ENCODE data around the gene ENO2. TPM values are rescaled to one million over a fixed set of nuclear protein-coding genes. Genes with fewer than 3 reads are reported as not detected.

The ENO2 gene
- total RNA-seq, 2 donors from 2014 or later = 80.2 to 80.7 TPM

DNA sequence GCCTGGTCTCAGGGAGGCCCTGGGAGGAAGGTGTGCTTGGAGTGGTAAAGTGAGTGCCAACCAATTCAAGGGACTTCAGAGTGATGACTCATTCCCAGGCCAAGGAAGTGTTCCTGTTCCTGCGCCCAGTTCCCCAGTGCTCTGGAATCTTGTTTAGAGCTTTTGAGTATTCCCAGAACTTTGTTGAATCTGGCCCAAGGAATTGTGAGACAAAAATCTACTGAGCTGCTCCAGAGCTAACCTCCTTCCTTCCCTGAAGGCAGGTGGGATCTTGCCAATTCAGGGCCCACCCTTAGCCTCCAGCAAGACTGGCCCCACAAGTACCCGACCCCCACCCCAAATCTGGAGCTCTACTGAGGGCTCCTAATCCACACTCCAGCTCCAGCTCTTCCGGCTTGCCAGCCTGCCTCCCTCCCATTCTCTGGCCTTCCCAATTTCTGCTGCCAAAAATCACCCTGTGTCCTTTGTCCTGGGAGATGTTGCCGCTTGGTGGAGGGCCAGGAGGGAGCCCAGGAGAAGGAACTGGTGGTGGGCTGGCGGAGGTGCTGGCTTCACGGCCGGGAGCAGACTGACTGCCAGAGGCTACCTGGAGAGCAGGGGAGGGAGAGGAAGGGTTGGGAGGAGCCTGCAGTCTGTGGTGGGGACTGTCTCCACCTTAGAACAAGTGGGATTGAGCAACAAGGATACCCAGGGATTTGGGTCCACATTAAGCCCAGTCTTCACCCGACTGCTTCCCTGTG, 11.3 kb downstream of the ENO2 start:
- Mint-ChIP-seq H3K36me3 (ENCODE audit: low read depth) (no peaks in the 10 kb centered on the region), H3K27ac (peak overlapping the region; percentile 82), H3K27me3 (no peaks in the 10 kb centered on the region), H3K4me3 (no peak overlapping the region), H3K4me1 (peaks cover 40% of the 10 kb centered on the region)
- H3K9me3 ChIP-seq (ENCODE audit: control insufficient read depth, low read length, poor library complexity, severe bottlenecking) = no peaks in the 10 kb centered on the region
- DNase-seq (no peak), ATAC-seq (no peak)

DNA sequence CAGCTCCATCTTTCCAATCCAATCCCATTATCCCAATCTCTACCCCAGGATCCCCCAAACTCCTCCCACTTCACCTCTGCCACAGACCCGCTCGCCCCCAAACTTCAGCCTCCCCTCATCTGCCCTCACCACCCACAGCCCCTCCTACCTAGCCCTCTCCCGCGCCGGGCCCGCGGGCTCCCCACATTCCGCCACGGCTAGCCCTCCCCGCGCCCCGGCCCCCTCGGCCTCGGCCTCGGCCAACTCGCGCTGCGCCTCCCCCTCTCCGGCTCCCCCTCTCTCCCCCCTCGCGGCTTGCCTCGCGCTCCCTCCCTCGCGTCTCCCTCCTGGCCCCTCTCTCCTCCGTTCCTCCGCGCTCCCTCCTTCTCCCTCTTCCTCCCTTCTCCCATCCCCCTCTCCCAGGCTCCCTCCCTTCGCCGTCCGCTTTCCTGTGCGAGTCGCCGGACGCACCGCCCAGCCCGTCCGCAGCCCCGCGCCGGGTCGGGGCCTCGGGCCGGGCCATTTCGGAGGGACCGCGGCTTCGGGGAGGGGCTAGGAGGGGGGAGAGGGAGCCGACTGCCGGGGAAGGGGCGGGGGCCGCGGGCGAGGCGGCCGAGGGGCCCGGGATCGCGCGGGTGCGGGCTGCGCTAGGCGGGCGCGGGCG, 13.1 kb downstream of the ENO2 start, which contains the start of gene ATN1:
ATN1 (plus strand) TSS at position 581 of the 643 bp plus-strand sequence. CDS start 6,043 bp downstream, outside the sequence.
- Mint-ChIP-seq H3K27ac (peak within 1 kb of the TSS; percentile 97), H3K27me3 (no peaks in the 10 kb centered on the region), H3K4me3 (peak within 1 kb of the TSS; percentile 98), H3K36me3 (ENCODE audit: low read depth) (no peaks in the 10 kb centered on the region), H3K4me1 (peaks cover 48% of the 10 kb centered on the region)
- peak; percentile 30 for ATAC-seq
- H3K9me3 ChIP-seq (ENCODE audit: control insufficient read depth, low read length, poor library complexity, severe bottlenecking) = no peaks in the 10 kb centered on the region
- DNase-seq = peak in 2 of 3 donors; percentile 25 to 36

DNA sequence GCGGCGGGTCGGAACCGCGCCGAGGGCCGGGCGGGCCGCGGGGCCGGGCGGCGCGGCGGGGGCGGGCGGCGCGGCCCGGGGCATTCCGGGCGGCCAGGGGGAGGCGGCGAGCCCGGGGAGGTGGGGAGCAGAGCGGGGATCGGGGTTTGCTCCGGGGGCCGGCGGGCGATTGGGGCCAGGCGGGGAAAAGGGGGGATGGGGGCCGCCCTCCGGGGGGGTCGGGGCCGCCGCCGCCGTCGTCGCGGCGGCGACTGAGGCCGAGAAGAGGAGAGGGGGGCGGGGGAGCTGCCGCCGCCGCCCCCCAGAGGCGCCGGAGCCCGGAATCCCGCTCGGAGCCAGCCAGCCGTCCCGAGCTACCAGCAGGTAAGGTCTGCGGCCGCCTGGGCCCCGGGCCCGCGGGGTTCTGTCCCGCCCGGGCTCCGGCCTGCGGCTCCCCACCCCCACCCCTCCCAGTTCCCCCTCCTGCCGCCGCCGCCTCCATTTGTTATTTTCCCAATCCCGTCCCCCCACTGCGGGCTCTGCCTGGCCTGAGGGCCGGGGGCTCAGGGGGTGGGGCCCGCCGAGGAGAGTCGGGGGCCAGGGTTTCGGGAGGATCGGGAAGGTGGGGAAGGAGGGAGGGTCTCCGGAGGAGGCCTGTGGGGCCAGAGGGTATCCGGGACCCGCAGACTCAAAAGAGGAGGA, 13.8 kb downstream of the ENO2 start:
- ATAC-seq (peak; percentile 33), DNase-seq (peak in 2 of 3 donors; percentile 40 to 42)
- Mint-ChIP-seq H3K36me3 (ENCODE audit: low read depth) (no peaks in the 10 kb centered on the region), H3K4me1 (peaks cover 48% of the 10 kb centered on the region), H3K27ac (peak overlapping the region; percentile 93), H3K27me3 (no peaks in the 10 kb centered on the region), H3K4me3 (peak overlapping the region; percentile 94)
- H3K9me3 ChIP-seq (ENCODE audit: control insufficient read depth, low read length, poor library complexity, severe bottlenecking) = no peaks in the 10 kb centered on the region

DNA sequence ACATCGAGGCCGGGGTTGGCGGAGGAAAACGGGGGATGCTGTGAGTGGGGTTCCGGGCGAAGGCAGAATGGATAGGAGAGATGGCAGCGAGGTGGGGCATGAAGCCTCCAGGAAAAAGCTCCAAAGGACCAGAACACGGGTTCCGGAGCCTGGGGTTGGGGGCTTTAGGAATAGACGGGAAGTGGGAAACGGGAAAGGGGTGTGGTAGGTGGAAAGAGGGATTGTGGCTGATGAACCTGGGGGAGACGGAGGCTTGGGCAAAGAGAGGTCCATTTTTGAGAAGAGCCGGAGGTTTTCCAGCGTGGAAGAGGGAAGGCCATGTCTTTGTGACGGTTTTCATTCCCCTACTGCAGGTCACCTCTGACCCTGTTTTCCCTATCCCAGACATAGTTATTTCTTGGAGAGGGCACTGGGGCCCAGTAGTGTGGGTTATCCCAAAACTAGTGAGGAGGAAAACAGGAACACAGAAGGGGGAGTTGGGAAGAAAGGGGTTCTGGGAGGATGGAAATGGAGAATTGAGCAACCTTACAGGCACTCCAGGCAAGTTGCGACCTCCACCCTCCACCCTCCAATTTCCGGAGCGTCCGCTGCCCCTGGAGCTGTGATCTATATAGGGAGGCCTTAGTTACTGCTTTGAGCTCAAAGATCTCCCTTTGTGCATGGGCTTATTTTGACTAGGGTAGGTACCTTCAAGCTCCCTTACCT, 14.5 kb downstream of the ENO2 start:
- Mint-ChIP-seq H3K27me3 (no peaks in the 10 kb centered on the region), H3K36me3 (ENCODE audit: low read depth) (no peaks in the 10 kb centered on the region), H3K4me1 (peaks cover 48% of the 10 kb centered on the region), H3K4me3 (peak overlapping the region; percentile 94), H3K27ac (peak overlapping the region; percentile 93)
- peak; percentile 29 for ATAC-seq
- no peaks in the 10 kb centered on the region for H3K9me3 ChIP-seq (ENCODE audit: control insufficient read depth, low read length, poor library complexity, severe bottlenecking)
- no peak for DNase-seq

DNA sequence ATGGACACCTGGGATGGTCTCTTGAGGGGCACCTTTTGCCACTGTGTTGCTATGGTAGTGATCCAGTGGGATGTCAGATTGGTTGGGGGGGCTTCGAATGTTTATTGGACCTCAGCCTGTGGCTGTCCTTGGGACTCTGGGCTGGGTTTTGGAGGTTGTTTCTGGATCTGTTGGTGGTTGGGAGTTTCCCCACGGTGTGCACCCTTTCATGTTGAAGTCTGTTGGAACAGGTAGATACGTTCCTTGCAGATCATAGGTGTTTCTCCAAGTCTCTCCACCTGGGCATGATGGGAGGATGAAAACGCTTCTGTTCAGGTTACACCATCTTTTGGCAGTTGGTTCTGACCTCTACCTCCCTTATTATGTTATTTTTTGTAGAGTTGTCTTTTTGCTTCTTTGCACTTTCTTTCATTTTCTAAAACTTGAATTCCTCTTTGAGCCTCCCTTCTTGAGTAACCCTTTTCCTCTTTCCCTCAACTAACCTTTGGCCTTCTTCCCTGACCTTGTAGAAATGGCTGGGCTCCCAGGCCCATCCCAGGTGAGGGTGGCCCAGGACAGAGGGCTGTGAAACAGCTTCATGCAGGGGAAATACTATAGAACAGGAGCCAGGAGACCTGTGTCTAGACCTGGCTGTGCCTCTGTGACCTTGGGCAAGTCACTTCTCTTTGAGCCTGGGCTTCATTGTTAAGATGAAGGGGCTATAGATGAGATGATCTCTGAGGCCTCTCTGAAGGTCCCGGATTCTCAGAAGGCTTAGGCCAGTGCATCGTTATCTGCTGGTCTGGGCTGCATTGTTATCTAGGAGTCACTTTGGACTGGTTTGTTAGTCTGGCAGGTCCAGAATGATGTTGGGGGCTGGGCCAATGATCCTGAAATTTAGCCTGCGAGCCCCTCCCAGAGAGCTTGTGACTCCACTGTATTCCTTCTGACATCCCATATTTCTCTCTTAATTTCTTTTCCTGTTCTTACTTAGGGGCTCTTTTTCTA, 15.4 kb downstream of the ENO2 start:
- H3K27ac Mint-ChIP-seq = peak overlapping the region; percentile 93
- no peaks in the 10 kb centered on the region for H3K36me3 Mint-ChIP-seq (ENCODE audit: low read depth)
- peaks cover 46% of the 10 kb centered on the region for H3K4me1 Mint-ChIP-seq
- peak; percentile 39 for ATAC-seq
- no peaks in the 10 kb centered on the region for H3K27me3 Mint-ChIP-seq
- no peak for DNase-seq
- no peaks in the 10 kb centered on the region for H3K9me3 ChIP-seq (ENCODE audit: control insufficient read depth, low read length, poor library complexity, severe bottlenecking)
- H3K4me3 Mint-ChIP-seq = peak overlapping the region; percentile 94

DNA sequence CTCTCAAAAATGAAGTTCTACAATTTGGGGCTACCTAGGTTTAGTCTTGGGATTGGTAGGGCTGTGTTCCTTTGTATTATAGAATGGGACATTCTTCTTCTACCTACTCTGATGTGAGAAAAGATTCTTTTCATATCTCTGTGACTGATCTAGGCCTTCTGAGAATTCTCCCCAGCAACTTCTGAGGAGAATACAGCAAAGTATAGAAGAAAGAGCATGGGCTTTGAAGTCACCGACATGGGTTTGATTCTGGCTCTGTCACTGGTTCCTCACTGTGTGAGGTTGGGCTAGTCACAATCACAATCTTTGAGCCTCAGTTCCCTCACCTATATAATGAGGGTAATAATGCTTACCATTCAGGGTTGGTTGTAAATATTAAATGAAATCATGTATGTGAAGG, 18.4 kb downstream of the ENO2 start:
- H3K4me3 Mint-ChIP-seq = no peak overlapping the region
- H3K4me1 Mint-ChIP-seq = peaks cover 44% of the 10 kb centered on the region
- H3K27me3 Mint-ChIP-seq = no peaks in the 10 kb centered on the region
- H3K36me3 Mint-ChIP-seq (ENCODE audit: low read depth) = no peaks in the 10 kb centered on the region
- peak overlapping the region; percentile 81 for H3K27ac Mint-ChIP-seq
- DNase-seq (no peak), ATAC-seq (no peak)
- H3K9me3 ChIP-seq (ENCODE audit: control insufficient read depth, low read length, poor library complexity, severe bottlenecking) = no peaks in the 10 kb centered on the region

DNA sequence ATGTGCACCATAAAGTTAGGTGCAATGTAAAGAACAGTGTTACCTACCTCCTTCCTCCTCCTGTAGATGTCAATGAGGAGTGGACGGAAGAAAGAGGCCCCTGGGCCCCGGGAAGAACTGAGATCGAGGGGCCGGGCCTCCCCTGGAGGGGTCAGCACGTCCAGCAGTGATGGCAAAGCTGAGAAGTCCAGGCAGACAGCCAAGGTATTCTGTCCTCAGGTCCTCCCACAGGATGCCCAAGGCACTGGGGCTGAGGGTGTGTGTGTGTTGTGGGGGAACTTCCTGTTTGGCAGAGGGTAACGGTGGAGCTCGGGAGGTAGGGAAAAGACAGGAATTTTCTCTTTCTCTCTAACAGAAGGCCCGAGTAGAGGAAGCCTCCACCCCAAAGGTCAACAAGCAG, 19.7 kb downstream of the ENO2 start:
- Mint-ChIP-seq H3K27ac (peak overlapping the region; percentile 83), H3K4me3 (peak overlapping the region; percentile 31), H3K4me1 (peaks cover 42% of the 10 kb centered on the region), H3K36me3 (ENCODE audit: low read depth) (no peaks in the 10 kb centered on the region), H3K27me3 (no peaks in the 10 kb centered on the region)
- H3K9me3 ChIP-seq (ENCODE audit: control insufficient read depth, low read length, poor library complexity, severe bottlenecking) = no peaks in the 10 kb centered on the region
- DNase-seq = no peak
- ATAC-seq = no peak

DNA sequence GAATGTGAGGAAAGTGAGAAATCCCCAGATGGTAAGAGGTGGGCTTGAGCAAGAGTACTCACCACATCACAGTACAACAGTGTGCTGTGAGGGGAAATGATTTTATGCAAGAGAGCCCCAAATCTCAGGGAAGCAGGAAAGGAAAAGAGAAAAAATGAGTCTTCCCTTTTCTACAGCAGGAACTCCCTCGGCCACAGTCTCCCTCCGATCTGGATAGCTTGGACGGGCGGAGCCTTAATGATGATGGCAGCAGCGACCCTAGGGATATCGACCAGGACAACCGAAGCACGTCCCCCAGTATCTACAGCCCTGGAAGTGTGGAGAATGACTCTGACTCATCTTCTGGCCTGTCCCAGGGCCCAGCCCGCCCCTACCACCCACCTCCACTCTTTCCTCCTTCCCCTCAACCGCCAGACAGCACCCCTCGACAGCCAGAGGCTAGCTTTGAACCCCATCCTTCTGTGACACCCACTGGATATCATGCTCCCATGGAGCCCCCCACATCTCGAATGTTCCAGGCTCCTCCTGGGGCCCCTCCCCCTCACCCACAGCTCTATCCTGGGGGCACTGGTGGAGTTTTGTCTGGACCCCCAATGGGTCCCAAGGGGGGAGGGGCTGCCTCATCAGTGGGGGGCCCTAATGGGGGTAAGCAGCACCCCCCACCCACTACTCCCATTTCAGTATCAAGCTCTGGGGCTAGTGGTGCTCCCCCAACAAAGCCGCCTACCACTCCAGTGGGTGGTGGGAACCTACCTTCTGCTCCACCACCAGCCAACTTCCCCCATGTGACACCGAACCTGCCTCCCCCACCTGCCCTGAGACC, 21.2 kb downstream of the ENO2 start:
- Mint-ChIP-seq H3K27me3 (no peaks in the 10 kb centered on the region), H3K4me1 (peaks cover 33% of the 10 kb centered on the region), H3K4me3 (peak overlapping the region; percentile 90), H3K27ac (peak overlapping the region; percentile 91), H3K36me3 (ENCODE audit: low read depth) (peaks cover 2% of the 10 kb centered on the region)
- no peaks in the 10 kb centered on the region for H3K9me3 ChIP-seq (ENCODE audit: control insufficient read depth, low read length, poor library complexity, severe bottlenecking)
- DNase-seq = no peak
- ATAC-seq = no peak

DNA sequence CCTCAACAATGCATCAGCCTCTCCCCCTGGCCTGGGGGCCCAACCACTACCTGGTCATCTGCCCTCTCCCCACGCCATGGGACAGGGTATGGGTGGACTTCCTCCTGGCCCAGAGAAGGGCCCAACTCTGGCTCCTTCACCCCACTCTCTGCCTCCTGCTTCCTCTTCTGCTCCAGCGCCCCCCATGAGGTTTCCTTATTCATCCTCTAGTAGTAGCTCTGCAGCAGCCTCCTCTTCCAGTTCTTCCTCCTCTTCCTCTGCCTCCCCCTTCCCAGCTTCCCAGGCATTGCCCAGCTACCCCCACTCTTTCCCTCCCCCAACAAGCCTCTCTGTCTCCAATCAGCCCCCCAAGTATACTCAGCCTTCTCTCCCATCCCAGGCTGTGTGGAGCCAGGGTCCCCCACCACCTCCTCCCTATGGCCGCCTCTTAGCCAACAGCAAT, 21.8 kb downstream of the ENO2 start:
- Mint-ChIP-seq H3K36me3 (ENCODE audit: low read depth) (peaks cover 2% of the 10 kb centered on the region), H3K4me1 (peaks cover 35% of the 10 kb centered on the region)
- H3K9me3 ChIP-seq (ENCODE audit: control insufficient read depth, low read length, poor library complexity, severe bottlenecking) = no peaks in the 10 kb centered on the region

DNA sequence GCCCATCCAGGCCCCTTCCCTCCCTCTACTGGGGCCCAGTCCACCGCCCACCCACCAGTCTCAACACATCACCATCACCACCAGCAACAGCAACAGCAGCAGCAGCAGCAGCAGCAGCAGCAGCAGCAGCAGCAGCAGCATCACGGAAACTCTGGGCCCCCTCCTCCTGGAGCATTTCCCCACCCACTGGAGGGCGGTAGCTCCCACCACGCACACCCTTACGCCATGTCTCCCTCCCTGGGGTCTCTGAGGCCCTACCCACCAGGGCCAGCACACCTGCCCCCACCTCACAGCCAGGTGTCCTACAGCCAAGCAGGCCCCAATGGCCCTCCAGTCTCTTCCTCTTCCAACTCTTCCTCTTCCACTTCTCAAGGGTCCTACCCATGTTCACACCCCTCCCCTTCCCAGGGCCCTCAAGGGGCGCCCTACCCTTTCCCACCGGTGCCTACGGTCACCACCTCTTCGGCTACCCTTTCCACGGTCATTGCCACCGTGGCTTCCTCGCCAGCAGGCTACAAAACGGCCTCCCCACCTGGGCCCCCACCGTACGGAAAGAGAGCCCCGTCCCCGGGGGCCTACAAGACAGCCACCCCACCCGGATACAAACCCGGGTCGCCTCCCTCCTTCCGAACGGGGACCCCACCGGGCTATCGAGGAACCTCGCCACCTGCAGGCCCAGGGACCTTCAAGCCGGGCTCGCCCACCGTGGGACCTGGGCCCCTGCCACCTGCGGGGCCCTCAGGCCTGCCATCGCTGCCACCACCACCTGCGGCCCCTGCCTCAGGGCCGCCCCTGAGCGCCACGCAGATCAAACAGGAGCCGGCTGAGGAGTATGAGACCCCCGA, 22.5 kb downstream of the ENO2 start:
- peak; percentile 1 for ATAC-seq
- Mint-ChIP-seq H3K27ac (peak overlapping the region; percentile 91), H3K27me3 (no peaks in the 10 kb centered on the region), H3K4me3 (peak overlapping the region; percentile 90), H3K36me3 (ENCODE audit: low read depth) (peaks cover 2% of the 10 kb centered on the region), H3K4me1 (peaks cover 33% of the 10 kb centered on the region)
- no peak for DNase-seq
- H3K9me3 ChIP-seq (ENCODE audit: control insufficient read depth, low read length, poor library complexity, severe bottlenecking) = no peaks in the 10 kb centered on the region

More for the DNA sequence above, 21.8 kb downstream of the ENO2 start:
- no peaks in the 10 kb centered on the region for H3K27me3 Mint-ChIP-seq
- DNase-seq (no peak), ATAC-seq (no peak)
- H3K4me3 Mint-ChIP-seq = peak overlapping the region; percentile 90
- peak overlapping the region; percentile 91 for H3K27ac Mint-ChIP-seq

Measured in T-helper 17 cell (primary cell).